NCI-H2227 (cell line): Measurements from ENCODE around the gene MPLKIP.
"Not testable (repeated sequence)": the region's sequence is repeated elsewhere in the genome, so short reads cannot be mapped to it uniquely, and the experiment has no call there.

Experiments
- DNase-seq: peaks from one replicate; lab custom pipeline; 2025; ENCODE audit not compliant: unreplicated experiment; lab: John Stamatoyannopoulos, UW

The MPLKIP gene

DNA sequence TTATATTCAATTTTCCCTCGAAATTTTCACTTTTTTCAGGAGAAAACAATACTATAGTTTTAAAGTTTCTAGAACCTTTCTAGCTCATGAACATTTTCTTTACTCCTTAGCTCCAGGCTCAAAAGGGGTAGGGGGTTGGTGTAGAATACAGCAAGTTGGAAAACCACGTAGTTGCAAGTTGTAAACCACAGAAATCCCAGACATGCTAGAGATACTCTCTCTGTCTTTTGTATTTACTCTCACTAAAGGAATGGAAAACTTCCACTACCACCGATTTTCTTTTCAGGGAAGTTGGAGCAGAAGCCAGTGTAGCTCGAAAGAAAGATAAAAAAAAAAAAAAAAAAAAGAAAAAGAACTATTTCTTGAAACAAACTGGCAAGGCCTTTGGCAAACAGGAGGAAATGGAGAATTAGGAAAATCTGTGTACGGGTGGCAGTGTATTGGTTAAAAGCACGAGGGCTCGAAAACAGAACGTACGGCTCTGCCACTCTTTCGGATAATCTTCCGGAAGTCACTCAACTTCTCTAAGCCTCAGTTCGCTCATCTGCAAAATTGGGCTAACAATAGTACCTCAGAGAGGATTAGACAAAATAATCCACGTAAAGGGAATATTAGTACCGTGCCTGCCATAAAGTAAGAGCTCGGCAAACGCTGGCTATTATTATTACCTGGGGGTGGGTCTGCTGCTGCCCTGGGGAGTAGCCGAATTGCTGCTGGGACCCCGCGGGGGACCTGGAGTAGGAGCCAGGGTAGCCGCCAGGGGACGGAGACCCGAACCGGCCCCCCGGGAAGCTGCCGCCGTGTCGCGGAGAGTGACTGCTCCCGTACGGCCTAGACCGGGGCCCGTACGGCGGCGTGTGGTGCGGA, 628 bp downstream of the MPLKIP start:
- no peak for DNase-seq

DNA sequence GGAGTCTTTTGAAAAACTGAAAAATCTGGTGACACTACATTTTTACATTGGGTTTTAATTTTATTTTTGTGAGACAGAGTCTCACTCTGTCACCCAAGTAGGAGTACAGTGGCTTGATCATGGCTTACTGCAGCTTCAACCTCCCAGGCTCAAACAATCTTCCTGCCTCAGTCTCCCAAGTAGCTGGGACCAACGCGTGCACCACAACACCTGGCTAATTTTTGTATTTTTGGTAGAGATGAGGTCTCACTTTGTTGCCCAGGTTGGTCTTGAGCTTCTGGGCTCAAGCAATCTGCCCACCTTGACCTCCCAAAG, 11.5 kb downstream of the MPLKIP start:
- no peak for DNase-seq

DNA sequence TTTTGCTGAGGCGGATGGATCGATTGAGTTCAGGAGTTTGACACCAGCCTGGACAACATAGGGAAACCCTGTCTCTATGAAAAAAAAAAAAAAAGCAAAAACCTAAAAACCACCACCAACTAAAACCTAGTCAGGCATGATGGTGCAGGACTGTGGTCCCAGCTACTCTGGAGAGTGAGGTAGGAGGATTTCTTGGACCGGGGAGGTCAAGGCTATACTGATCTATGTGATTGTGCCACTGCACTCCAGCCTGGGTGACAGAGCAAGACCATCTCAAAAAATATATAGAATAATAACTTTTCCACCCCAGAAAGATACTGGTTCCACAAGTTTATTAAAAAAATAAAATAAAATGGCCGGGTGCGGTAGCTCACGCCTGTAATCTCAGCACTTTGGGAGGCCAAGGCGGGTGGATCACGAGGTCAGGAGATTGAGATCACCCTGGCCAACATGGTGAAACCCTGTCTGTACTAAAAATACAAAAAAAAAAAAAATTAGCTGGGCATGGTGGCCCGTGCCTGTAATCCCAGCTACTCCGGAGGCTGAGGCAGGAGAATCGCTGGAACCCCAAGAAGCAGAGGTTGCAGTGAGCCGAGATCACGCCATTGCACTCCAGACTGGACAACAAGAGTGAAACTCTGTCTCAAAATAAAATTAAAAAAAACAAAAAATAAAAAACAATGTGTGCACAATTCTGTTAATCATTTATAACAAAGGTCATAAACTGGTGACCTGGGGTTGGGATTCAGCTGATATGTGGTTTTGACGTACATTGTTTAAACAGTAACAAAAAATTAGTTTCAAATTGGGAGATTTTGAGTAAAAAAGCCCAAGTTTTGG, 12.1 kb downstream of the MPLKIP start:
- not testable (repeated sequence) for DNase-seq

DNA sequence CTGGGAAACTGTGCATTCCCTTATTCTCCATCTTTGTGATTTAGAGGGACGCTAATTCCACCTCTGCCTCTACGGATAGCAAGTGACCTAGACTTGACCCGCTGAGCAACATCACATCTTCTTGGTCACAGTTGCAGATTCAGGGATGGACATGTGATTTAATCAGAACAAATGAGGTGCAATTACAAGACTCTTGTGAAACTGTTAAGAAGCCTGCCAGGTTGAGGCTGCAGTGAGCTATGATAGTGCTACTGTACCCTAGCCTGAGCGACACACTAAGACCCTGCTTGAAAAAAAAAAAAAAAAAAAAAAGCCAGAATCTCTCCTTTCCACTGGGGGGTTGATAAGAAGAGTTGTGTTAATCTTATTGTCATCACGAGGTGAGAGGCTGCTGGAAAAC, 14.4 kb downstream of the MPLKIP start:
- DNase-seq, result no peak

DNA sequence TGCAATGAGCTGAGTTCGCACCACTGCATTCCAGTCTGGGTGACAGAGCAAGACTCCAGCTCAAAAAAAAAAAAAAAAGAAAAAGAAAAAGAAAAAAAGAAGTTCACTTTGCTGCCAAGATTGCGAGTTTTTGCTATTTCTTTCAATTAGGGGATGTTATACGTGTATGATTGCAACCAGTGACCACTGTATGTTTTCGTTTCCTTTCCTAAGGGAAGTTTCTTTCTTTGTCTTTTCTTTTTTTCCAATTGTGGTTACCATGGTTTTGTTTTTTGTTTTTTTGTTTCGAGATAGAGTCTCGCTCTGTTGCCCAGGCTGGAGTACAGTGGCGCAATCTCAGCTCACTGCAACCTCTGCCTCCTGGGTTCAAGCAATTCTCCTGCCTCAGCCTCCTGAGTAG, 16.2 kb downstream of the MPLKIP start:
- not testable (repeated sequence) for DNase-seq

DNA sequence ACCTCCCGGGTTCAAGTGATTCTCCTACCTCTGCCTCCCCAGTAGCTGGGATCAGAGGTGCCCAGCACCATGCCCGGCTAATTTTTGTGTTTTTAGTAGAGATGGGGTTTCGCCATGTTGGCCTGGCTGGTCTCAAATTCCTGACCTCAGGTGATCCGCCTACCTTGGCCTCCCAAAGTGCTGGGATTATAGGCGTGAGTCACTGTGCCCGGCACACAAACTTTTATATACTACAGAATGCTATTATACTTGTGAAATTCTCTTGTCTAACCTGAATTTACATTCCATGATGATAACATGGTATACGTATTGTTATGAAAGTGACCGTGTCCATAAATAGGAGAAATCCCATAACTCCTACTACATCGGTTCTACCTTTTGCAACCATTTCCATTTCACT, 17.2 kb downstream of the MPLKIP start:
- not testable (repeated sequence) for DNase-seq

DNA sequence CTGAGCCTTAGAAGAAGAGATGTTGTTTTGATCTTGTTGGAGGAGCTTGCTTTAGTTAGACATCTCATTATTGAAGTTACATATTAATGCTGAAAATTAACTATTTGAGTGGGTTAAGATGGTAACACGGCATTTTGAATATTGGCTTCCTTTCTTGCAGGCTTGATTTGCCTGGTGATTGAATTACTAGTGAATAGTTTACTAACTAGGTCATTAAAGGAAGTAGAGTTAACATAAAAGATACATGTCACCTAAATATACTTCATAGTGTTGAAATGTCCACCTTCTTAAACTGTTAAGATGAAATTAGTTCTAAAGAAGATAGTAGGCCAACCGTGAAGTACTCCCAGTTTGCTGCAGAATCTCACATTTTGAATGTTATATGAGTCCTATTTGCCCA, 18.5 kb downstream of the MPLKIP start:
- no peak for DNase-seq

DNA sequence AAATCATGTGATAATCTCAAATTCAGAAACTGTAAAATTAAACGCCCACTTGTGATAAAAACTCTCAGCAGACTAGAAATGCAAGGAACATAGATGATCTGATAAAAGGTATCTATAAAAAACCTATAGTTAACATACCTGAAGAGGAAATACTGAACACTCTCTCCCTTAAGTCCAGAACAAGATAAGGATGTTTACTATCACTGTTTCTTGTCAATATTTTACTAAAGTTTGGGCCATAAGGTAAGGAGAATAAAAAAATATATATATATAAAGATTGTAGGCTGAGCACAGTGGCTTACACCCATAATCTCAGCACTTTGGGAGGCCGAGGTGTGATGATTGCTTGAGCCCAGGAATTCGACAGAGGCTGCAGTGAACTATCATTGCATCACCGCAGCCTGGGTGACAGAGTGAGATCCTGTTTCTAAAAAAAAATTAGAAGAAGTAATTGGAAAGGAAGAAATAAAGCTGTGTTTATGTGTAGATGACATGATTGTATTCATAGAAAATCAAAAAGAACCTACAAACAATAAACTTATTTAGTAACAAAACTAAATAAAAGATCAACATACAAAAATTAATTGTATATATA, 28.4 kb downstream of the MPLKIP start:
- no peak for DNase-seq

DNA sequence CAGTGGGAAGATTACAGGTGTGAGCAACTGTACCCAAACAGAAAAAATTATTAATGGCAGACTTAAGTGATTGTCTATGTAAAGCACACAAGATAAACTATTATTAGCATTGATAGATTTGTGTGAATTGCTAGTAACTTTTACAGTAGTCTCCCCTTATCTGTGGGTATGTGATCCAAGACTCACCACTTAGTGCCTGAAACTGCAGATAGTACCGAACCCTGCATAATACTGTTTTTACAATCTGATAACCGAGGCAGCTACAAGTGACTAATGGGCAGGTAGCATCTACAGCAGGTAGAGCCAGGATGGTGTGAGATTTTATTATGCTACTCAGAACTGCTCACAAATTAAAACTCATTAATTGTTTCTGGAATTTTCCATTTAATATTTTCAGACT, 31.5 kb downstream of the MPLKIP start:
- DNase-seq, result no peak

DNA sequence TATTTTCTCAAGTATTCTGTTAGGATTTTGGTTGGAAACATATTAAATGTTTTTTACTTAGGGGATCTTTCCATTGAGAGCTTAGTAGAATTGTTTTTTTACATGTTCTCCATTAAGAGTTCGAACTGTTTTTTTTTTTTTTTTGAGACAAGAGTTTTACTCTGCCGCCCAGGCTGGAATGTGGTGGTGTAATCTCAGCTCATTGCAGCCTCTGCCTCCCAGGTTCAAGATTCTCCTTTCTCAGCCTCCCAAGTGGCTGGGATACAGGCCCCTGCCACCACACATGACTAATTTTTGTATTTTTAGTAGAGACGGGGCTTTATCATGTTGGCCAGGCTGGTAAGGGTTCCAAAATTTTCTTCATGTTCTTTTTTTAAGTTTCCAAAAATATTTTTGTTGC, 33.2 kb downstream of the MPLKIP start:
- DNase-seq, result no peak

DNA sequence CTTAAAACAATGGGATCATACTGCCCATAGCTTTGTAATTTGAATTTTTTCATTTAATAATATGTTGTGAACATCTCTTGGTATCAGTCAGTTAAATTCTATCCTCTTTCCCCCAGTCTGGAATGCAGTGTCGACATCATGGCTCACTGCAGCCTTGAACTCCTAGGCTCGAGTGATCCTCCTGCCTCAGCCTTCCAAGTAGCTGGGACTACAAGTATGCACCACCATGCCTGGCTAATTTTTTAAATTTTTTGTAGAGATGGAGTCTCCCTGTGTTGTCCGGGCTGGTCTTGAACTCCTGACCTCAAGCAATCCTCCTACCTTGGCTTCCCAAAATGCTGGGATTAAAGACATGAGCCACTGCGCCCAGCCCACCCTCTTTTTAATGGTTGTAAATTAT, 34.6 kb downstream of the MPLKIP start:
- no peak for DNase-seq

DNA sequence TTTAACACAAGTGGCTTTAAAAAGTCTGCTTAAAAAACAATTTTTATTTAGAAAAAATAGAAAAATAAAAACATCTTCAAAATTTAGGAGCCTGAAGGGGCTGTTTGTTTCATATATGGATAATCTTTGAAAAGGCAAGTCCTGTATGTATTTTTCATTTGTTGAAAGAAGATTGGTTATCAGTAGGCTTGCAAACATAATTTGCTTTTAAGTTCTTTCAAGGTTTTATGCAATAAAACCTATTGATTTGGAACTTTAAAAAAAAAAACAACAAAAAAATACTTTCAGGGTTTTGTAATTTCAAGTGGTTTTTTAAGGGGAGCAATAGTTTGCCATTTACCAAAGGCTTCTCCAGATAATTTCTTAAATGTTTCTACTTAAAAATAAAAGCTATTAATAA, 35.6 kb downstream of the MPLKIP start:
- DNase-seq, result no peak

DNA sequence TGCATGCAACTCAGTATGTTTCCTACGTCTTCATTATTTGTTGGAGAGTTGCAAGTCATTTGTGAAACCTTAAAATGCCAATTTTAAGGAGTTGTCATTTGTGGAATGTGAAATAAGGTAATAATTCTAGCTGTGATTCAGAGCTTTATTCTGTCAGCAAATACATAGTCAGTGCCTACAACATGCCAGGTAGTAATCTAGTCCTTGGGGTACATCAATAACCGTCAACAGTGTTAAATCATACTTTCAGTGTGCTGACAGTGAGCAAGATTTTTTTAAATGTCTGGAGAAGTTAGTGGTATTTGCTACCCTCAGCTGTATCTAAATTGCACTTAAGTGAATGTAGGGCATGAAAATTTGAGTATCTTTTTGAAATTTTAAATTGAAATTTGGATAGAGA, 36.7 kb downstream of the MPLKIP start:
- no peak for DNase-seq

DNA sequence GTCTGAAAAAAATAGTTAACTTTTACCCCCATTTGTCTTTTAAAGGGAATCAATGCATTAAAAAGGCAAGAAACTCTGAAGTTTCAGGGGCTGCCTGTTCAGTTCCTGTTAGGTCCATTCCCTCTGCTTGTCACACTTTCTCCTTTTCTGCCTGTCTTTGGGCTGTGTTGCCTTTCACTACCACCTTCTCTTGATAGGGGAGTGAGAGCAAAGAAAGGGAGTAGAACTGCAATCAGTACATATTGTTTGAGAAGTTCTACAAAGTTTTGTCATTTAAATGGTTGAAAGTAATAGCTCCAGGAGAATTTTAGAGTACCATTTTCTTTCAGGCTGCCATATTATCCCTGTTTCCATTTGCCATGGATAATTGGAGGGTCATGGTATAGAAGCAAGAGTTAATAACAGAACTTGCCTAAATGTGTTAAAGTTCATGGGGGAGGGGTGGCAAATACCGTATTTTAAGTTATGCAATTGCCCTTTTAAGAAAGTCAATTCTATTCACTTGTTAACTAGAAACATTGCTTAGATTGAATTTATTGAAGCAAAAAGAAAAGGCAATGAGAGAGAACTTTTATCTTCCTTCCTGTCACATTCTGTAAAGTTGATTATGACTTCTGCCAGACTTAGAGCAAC, 38.6 kb downstream of the MPLKIP start:
- DNase-seq, result no peak

DNA sequence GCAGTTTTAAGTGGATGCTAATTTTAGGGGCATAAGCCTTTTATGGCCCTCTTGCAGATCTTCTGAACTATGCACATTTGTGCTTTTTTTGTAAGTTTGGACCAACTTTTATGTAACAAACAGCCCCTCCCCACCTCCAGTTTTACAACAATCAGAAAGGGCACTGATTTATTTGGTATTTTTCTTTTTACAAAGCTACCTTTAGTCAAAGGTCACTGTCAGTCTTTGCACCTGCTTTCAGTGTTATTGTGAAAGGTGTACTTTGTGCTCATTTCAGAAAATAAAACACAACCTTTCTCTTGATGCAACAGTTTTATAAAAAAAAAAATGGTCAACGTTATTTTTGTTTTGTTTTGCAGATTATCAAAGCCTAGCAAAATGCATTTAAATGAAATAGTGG, 39.2 kb downstream of the MPLKIP start:
- DNase-seq, result no peak

DNA sequence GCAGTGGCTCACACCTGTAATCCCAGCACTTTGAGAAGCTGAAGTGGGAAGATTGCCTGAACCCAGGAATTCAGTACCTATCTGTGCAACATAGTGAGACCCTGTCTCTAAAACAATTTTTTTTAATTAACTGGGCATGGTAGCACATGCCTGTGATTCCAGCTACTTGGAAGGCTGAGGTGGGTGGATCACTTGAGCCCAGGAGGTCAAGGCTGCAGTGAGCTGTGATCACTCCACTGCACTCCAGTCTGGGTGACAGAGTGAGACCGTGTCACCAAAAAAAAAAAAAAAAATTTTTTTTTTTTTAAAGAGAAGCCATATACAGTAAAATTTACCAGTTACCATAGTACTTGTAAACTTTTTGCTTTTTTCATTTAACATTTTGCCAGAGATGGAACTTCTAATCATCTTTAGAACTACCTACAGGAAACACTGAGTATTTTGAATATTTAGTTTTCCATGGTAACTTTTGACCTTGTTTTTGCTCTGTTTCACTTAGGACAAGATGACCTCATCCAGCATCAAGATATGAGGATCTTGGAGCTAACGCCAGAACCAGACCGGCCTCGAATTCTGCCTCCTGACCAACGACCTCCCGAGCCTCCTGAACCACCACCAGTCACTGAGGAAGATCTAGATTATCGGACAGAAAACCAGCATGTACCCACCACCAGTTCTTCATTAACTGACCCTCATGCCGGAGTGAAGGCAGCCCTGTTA, 40.6 kb downstream of the MPLKIP start:
- DNase-seq, result no peak

DNA sequence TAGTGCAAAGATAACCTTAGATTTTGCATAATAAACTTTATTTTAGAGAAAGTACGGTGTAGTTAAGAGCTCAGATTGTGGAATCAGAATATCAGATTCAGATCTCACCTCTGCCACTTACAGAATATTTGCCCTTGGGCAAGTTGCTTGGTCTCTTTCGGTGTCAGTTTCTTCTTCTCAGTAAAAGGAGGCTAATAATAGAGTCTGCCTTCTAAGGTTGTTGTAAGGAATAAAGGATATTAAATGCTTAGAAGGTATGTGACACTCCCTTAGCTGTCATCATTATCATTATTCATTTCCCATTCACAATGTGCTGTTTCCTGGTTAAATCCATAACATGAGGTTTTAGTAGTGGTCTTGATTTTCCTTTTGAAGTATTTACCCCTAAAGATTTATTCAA, 42.2 kb downstream of the MPLKIP start:
- DNase-seq, result no peak

DNA sequence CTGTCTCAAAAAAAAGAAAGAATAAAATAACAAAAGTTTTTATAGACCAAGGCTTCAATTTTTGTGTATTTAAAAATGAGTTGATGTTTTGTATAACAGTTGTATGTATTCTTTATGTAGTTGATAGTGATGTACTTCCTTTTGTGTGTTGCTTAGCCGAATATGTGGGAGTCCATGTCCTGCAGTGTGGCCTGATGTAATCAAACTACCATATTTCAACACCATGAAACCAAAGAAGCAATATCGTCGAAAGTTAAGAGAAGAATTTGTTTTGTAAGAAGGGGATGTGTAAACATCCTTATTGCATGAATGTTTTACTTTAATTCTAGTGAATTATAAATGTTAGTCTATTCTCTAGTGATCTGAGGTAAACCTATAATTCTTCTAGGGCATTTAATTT, 56.6 kb downstream of the MPLKIP start:
- no peak for DNase-seq
